Loucy (cell line): ENCODE results near the gene CACNA1D.
A peak's percentile ranks its signal among the peaks of the same experiment; 100 is the strongest.

Experiments used
- EZH2phosphoT487 ChIP-seq: fragments of 200-600 bp; IDR thresholded peaks from 2 replicates; pipeline ENCODE4 v1.6.1; 2018; ENCODE audit warnings: antibody characterized with exemption, mild to moderate bottlenecking, moderate library complexity, borderline replicate concordance
- TF ChIP-seq, protein P1 (sequence below): fragments of 200-600 bp; sonication (generic); conservative IDR thresholded peaks from 2 replicates; pipeline ENCODE4 v1.5.1; 2014; ENCODE audit warnings: mild to moderate bottlenecking, antibody characterized with exemption, low read length

DNA sequence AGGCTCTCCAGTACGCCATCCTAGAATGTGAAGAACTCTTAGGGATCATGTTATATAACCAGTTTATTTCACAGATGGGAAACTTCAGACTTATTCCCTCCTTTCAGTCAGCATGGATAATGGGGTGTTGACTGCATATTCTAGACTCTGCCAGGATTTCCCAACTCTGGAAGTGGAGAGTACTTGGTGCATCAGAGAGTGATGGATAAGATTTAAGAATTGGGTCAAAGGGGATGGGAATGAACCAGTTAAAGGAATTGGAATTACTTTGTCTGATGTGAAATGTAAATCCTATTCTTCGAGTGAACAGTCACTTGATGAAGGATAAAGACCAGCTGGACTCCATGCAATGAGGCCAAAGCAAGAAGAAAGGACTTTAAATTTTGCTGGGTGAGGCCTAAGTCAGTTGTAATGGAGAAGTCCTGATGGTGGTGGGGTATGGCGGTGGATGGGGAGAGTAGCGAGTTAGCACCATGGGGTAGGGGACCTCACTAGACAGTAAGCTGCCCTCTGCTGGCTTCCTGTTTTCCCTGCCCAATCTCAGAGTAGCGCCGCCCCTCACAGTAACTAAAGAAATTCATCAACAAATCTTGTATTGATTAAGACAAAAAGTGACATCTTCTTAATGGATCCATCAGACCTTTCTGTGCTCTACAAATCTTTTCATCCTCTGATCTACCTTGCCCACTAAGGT, 7.3 kb upstream of the CACNA1D start:
- TF ChIP-seq, protein P1, sequence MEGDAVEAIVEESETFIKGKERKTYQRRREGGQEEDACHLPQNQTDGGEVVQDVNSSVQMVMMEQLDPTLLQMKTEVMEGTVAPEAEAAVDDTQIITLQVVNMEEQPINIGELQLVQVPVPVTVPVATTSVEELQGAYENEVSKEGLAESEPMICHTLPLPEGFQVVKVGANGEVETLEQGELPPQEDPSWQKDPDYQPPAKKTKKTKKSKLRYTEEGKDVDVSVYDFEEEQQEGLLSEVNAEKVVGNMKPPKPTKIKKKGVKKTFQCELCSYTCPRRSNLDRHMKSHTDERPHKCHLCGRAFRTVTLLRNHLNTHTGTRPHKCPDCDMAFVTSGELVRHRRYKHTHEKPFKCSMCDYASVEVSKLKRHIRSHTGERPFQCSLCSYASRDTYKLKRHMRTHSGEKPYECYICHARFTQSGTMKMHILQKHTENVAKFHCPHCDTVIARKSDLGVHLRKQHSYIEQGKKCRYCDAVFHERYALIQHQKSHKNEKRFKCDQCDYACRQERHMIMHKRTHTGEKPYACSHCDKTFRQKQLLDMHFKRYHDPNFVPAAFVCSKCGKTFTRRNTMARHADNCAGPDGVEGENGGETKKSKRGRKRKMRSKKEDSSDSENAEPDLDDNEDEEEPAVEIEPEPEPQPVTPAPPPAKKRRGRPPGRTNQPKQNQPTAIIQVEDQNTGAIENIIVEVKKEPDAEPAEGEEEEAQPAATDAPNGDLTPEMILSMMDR = peak; percentile 38
- TF ChIP-seq EZH2phosphoT487 = no peak
